Measurements from ENCODE around the gene EPS8.

DNA sequence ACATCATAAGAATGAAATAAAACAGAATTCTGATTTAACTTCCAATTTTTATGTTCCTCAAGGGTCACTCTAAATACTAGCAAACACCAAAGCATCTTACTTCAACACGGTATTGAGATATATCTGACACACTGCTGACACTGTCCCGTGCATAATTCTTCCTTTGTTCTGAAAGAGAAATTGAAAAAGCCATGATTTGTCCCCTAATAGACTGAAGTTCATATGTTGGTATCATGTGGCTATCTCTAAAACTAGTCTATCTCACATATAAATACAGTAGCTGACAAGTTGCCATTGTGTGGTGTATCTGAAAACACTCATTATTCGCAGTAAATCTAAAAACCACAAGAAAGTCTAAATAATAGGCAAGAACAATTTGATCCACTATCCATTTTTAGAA, 118.4 kb downstream of the EPS8 start:
- no peak for TF ChIP-seq CTCF (conservative IDR thresholded peaks at IDR 0.05)
- no peak for TF ChIP-seq EZH2 (IDR thresholded peaks at IDR 0.05; ENCODE audit: low read depth)

Measured in PC-9 (cell line).